WERI-Rb-1 (cell line): ENCODE measurements around the gene PPIL1.
A peak's percentile ranks its signal among the peaks of the same experiment; 100 is the strongest.

Experiments
- DNase-seq: peaks from one replicate; pipeline ENCODE4 v3.0.0-alpha.2; 2020
- H3K27ac ChIP-seq: fragments of 250-450 bp; sonication (Bioruptor Pico); 2 replicates; pipeline ENCODE4 v1.5.1; 2020; ENCODE audit warnings: mild to moderate bottlenecking, moderate library complexity
- H3K27me3 ChIP-seq: fragments of 250-450 bp; sonication (Bioruptor Pico); 2 replicates; pipeline ENCODE4 v1.5.1; 2021; ENCODE audit warnings: mild to moderate bottlenecking, low read depth, moderate library complexity; ENCODE audit not compliant: insufficient read depth, severe bottlenecking
- H3K36me3 ChIP-seq: fragments of 250-450 bp; sonication (Bioruptor Pico); 2 replicates; pipeline ENCODE4 v1.5.1; 2020; ENCODE audit warnings: mild to moderate bottlenecking, moderate library complexity
- H3K4me3 ChIP-seq: 2 replicates; pipeline ENCODE4 v1.5.1; 2011; ENCODE audit warnings: low read depth, mild to moderate bottlenecking, control low read depth, low read length
- H3K9me3 ChIP-seq: fragments of 250-450 bp; sonication (Bioruptor Pico); 2 replicates; pipeline ENCODE4 v1.5.1; 2021; ENCODE audit warnings: mild to moderate bottlenecking, moderate library complexity; ENCODE audit not compliant: severe bottlenecking
- TF ChIP-seq, protein P1 (sequence below): IDR thresholded peaks from 2 replicates; pipeline ENCODE4 v1.5.1; 2011; ENCODE audit warnings: low read depth, mild to moderate bottlenecking, control low read depth, inconsistent platforms, low read length

PPIL1 gene

DNA sequence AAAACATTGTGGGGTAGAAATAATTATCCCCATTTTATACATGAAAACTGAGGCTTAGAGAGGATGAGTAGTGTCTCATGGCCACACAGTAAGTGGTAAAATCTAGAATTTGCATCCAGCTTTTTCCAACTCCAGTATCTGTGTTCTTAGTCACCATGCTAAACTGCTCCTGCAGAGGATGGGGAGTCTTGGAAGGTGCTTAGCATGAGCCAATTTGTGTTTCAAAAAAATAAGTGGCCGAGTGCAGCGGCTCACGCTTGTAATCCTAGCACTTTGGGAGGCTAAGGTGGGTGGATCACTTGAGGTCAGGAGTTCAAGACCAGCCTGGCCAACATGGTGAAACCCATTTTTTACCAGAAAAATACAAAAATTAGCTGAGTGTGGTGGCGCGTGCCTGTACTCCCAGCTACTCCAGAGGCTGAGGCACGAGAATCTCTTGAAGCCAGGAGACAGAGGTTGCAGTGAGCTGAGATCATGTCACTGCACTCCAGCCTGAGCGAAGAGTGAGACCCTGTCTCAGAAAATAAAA lies 13.6 kb upstream of the PPIL1 start:
- Histone ChIP-seq H3K4me3 (no peak overlapping the region), H3K36me3 (no peaks in the 10 kb centered on the region), H3K27me3 (no peaks in the 10 kb centered on the region), H3K9me3 (no peaks in the 10 kb centered on the region), H3K27ac (no peak overlapping the region)
- TF ChIP-seq, protein P1, sequence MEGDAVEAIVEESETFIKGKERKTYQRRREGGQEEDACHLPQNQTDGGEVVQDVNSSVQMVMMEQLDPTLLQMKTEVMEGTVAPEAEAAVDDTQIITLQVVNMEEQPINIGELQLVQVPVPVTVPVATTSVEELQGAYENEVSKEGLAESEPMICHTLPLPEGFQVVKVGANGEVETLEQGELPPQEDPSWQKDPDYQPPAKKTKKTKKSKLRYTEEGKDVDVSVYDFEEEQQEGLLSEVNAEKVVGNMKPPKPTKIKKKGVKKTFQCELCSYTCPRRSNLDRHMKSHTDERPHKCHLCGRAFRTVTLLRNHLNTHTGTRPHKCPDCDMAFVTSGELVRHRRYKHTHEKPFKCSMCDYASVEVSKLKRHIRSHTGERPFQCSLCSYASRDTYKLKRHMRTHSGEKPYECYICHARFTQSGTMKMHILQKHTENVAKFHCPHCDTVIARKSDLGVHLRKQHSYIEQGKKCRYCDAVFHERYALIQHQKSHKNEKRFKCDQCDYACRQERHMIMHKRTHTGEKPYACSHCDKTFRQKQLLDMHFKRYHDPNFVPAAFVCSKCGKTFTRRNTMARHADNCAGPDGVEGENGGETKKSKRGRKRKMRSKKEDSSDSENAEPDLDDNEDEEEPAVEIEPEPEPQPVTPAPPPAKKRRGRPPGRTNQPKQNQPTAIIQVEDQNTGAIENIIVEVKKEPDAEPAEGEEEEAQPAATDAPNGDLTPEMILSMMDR: no peak
- no peak for DNase-seq

DNA sequence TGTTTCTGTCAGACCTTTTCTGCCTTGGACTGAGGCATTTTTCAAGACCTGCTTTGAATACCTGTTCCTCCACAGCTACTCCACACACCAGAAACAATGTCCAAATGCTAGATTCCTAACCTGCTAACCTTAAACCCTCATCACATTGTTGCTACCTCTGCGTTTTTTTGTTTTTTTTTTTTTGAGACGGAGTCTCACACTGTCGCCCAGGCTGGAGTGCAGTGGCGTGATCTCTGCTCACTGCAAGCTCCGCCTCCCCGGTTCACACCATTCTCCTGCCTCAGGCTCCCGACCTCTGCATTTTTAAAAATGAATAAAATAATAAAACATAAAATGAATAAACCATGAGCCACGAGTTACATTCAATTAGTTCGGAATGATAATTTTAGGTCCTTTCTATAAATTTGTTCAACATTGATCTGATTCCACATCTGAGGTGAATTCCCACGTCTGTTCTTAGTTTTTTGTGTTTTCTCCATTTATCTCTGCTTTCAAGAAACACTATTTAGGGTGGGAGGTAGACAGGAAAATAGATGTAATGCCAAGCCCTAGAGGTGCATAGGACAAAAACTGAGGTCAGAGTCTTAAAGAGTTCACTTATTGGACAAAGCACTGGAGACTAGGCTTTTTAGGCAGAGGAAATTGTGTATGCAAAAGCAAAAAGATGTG lies 12.5 kb upstream of the PPIL1 start:
- H3K27me3 ChIP-seq: no peaks in the 10 kb centered on the region
- no peak for DNase-seq
- TF ChIP-seq, protein P1: no peak
- no peaks in the 10 kb centered on the region for H3K9me3 ChIP-seq
- peak overlapping the region; percentile 74; the same call in 1 of the 2 replicates for H3K4me3 ChIP-seq
- peak overlapping the region; percentile 74 for H3K27ac ChIP-seq
- no peaks in the 10 kb centered on the region for H3K36me3 ChIP-seq

DNA sequence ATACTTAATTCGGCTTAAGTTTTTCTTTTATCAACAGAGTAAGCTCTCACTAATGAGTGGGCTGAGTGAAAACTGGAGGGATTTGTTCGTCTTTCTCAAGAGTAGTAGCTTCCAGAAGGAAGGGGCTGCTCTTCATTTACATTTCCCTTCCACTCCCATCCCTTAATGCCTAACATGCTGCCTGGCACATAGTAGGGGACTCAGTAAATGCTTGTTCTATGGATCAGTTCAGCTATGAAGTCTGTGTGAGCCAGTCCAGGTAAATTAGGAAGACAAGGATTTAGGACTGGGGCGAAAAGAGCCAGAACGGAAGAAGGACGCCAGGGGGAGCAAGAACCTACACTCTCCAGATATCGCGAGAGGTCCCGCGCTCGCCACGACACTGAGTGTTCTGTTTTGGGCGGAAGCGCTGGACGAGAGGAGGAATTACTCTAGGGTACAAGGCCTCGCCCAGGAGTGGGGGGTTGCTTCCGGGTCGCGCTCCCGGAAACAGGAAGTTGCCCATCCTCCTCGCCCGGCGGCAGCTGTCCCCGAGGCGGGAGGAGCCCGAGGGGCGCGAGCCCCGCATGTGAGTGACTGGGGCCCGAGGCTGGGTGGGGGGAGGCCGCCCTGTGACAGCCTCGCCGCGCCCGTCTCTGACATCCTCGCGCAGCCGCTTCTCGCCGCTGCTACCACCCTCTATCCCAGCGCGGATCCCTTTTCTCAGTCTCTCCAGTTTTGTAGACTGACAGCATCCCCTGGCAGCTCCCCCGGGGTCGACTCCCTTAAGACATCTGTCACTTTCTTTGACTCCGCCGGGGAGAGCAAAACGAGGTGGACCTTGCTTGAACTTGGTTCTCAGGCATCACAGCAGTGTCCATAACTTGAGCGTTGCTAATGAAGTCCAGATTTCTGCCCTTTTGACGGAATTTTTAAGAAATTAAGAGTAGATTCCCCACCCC lies 11.1 kb upstream of the PPIL1 start, which contains the start of gene C6orf89:
TSS of gene C6orf89 (plus strand) at position 492 of the 941 bp plus-strand sequence. CDS start 13,493 bp downstream, outside the sequence.
- H3K36me3 ChIP-seq: no peaks in the 10 kb centered on the region
- no peaks in the 10 kb centered on the region for H3K27me3 ChIP-seq
- TF ChIP-seq, protein P1: peak; percentile 93
- peak; percentile 100 for DNase-seq
- H3K27ac ChIP-seq: peak within 1 kb of the TSS; percentile 74
- peaks cover 3% of the 10 kb centered on the region for H3K9me3 ChIP-seq
- H3K4me3 ChIP-seq: peak within 1 kb of the TSS; percentile 74

DNA sequence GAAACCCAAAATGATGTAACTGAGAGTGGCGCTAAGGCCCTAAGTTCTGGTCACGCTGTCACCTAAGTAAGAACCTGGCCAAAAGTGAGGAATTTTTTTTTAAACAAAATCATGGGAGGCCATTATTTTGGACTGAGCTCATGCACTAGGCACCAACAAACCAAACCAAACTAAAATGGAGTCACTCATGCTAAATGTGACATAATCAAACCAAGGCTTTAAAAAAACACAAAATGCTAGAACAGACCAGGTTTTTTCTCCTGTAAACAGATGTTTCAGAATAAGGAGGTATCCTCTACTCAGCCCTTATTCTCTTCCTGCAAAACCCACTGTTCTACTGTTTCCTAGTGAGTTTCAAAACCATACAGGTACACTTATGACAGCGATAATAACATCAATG lies 10.0 kb upstream of the PPIL1 start:
- TF ChIP-seq, protein P1: no peak
- Histone ChIP-seq H3K36me3 (no peaks in the 10 kb centered on the region), H3K9me3 (peaks cover 4% of the 10 kb centered on the region), H3K27ac (no peak overlapping the region), H3K4me3 (no peak overlapping the region), H3K27me3 (no peaks in the 10 kb centered on the region)
- DNase-seq: no peak

DNA sequence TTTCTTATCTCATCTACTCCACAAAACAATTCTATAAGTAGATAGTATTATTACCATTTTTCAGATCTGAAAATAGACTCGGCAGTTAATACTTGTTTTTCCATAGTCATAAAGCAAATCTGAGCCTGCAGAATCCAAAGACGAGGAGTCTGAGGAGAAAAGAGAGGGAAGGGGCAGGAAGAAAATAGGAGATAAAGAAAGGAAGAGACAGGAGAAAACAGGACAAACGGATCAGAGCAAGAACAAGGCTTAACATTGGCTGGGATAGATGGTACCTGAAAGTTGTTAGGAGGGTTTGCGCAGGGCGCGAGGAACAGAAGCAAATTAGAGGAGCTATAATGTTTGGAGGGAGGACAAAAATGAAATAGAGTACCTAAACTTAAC lies 639 bp upstream of the PPIL1 start:
- TF ChIP-seq, protein P1: no peak
- Histone ChIP-seq H3K4me3 (peak overlapping the region; percentile 94), H3K9me3 (no peaks in the 10 kb centered on the region), H3K36me3 (peaks cover 27% of the 10 kb centered on the region), H3K27ac (peak overlapping the region; percentile 99), H3K27me3 (no peaks in the 10 kb centered on the region)
- no peak for DNase-seq
